ENCODE results near the gene SLC25A1.

Gene SLC25A1

GRCh38 chr22:19152942-19153883 is 25.3 kb downstream of the SLC25A1 start:
- DNase-seq (ENCODE audit: low read depth): no peak
- TF ChIP-seq CTCF (conservative IDR thresholded peaks at IDR 0.05; ENCODE audit: low read depth, low read length): no peak

GRCh38 chr22:19151329-19152191 is 27.0 kb downstream of the SLC25A1 start:
- no peak overlapping the region for H3K4me3 ChIP-seq (ENCODE audit: low read length)
- DNase-seq (ENCODE audit: low read depth): no peak
- no peak for TF ChIP-seq CTCF (conservative IDR thresholded peaks at IDR 0.05; ENCODE audit: low read depth, low read length)

More at GRCh38 chr22:19152942-19153883, 25.3 kb downstream of the SLC25A1 start:
- no peak overlapping the region for H3K4me3 ChIP-seq (ENCODE audit: low read length)

GRCh38 chr22:19150482-19151328 is 27.8 kb downstream of the SLC25A1 start:
- DNase-seq (ENCODE audit: low read depth): no peak
- no peak overlapping the region for H3K4me3 ChIP-seq (ENCODE audit: low read length)
- no peak for TF ChIP-seq CTCF (conservative IDR thresholded peaks at IDR 0.05; ENCODE audit: low read depth, low read length)

- no peak within 1 kb of the TSS for H3K4me3 ChIP-seq (ENCODE audit: low read length)
- no peak for DNase-seq (ENCODE audit: low read depth)
- TF ChIP-seq CTCF (conservative IDR thresholded peaks at IDR 0.05; ENCODE audit: low read depth, low read length): no peak
Measured at GRCh38 chr22:19149991-19150390, 28.5 kb downstream of the SLC25A1 start, which contains the start of gene GSC2. TSS of gene GSC2 (minus strand) at chr22:19150292. CDS start at chr22:19150283, 9 bp downstream.

- no peak for TF ChIP-seq CTCF (conservative IDR thresholded peaks at IDR 0.05; ENCODE audit: low read depth, low read length)
- H3K4me3 ChIP-seq (ENCODE audit: low read length): no peak overlapping the region
- no peak for DNase-seq (ENCODE audit: low read depth)
Measured at GRCh38 chr22:19149047-19149883, 29.3 kb downstream of the SLC25A1 start.

Data from retinal pigment epithelial cell (primary cell).